Measurements from ENCODE around the gene CASP7.

The CASP7 gene

DNA sequence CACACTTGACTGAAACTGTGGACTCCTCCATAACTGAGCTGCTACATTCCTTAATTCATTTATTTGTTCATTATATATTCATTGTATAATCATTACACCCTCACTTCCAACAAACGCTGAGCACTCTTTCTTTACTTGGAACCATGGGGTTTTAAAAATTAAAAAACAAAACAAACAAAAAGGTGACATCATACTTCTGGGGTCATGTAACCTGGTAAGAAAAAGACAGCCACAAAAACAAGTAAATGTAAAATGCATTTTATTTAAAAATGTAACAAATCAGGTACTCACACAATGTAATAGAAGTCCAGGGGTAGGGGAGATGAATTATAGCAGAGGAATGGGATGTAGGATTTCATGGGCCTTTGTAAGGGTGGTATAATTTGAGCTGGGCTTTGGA, 96.8 kb downstream of the CASP7 start:
- no peaks in the 10 kb centered on the region for H3K36me3 ChIP-seq (ENCODE audit: insufficient read depth, low read length)
- H3K27ac ChIP-seq (ENCODE audit: low read depth, low read length, poor library complexity, severe bottlenecking) = no peak overlapping the region
- H2AFZ ChIP-seq (ENCODE audit: low read length) = no peak overlapping the region
- no peak overlapping the region for H3K4me3 ChIP-seq (ENCODE audit: low read depth, low read length, poor library complexity, severe bottlenecking)
- no peaks in the 10 kb centered on the region for H4K20me1 ChIP-seq (ENCODE audit: insufficient read depth, low read length)
- H3K9ac ChIP-seq (ENCODE audit: low read length) = no peak overlapping the region
- H3K4me2 ChIP-seq (ENCODE audit: low read length) = no peak overlapping the region
- H3K4me1 ChIP-seq (ENCODE audit: insufficient read depth, low read length, severe bottlenecking) = no peaks in the 10 kb centered on the region
- no peaks in the 10 kb centered on the region for H3K9me3 ChIP-seq (ENCODE audit: low read length)
- H3K79me2 ChIP-seq (ENCODE audit: insufficient read depth, low read length) = no peaks in the 10 kb centered on the region
- no peaks in the 10 kb centered on the region for H3F3A ChIP-seq (ENCODE audit: insufficient read depth, low read length)
- no peaks in the 10 kb centered on the region for H3K9me2 ChIP-seq (ENCODE audit: low read depth, low read length)
- no peaks in the 10 kb centered on the region for H3K27me3 ChIP-seq (ENCODE audit: insufficient read depth, low read length)
- no peak for TF ChIP-seq EZH2 (IDR thresholded peaks at IDR 0.05; ENCODE audit: borderline replicate concordance, low read length)
- TF ChIP-seq, protein P1, sequence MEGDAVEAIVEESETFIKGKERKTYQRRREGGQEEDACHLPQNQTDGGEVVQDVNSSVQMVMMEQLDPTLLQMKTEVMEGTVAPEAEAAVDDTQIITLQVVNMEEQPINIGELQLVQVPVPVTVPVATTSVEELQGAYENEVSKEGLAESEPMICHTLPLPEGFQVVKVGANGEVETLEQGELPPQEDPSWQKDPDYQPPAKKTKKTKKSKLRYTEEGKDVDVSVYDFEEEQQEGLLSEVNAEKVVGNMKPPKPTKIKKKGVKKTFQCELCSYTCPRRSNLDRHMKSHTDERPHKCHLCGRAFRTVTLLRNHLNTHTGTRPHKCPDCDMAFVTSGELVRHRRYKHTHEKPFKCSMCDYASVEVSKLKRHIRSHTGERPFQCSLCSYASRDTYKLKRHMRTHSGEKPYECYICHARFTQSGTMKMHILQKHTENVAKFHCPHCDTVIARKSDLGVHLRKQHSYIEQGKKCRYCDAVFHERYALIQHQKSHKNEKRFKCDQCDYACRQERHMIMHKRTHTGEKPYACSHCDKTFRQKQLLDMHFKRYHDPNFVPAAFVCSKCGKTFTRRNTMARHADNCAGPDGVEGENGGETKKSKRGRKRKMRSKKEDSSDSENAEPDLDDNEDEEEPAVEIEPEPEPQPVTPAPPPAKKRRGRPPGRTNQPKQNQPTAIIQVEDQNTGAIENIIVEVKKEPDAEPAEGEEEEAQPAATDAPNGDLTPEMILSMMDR (IDR thresholded peaks at IDR 0.05; ENCODE audit: low read length) = no peak
